Naive thymus-derived CD4-positive, alpha-beta T cell (primary cell): Measurements from ENCODE around the gene SMIM10. TPM values are rescaled to one million over a fixed set of nuclear protein-coding genes. Genes with fewer than 3 reads are reported as not detected.
A peak's percentile ranks its signal among the peaks of the same experiment; 100 is the strongest.

ENCODE experiments used
- ATAC-seq: fragments of 150-1000 bp; cut with Tn5 transposase; 2 replicates; pipeline ENCODE4 v1.10.0; 2021; ENCODE audit warnings: mild to moderate bottlenecking, moderate library complexity
- CTCF ChIA-PET: fragments of 350-600 bp; sonication (Branson Sonifier 250); formaldehyde crosslinking; loops from one replicate; lab custom pipeline; 2021; ENCODE audit warnings: antibody characterized with exemption; lab: Charles Lee
- POLR2A ChIA-PET: fragments of 350-600 bp; sonication (Branson Sonifier 250); formaldehyde crosslinking; loops from one replicate; lab custom pipeline; 2021; ENCODE audit warnings: antibody characterized with exemption, inconsistent platforms; lab: Charles Lee
- DNase-seq, 9 donors: peaks; one replicate each; pipeline versions ENCODE4 v3.0.0 to v3.0.0-alpha.2; 2020 to 2022; ENCODE audit warnings: mixed read lengths in 1 of 9
- H3K27ac ChIP-seq: one replicate; pipeline ENCODE4 v1.7.0; 2013; ENCODE audit warnings: mild to moderate bottlenecking, low read depth, low read length, moderate library complexity
- H3K27me3 ChIP-seq, 2 donors: one replicate each; pipeline ENCODE4 v1.7.0; 2013; ENCODE audit warnings: low read length in 2 of 2, mild to moderate bottlenecking in 2 of 2, moderate library complexity in 2 of 2; ENCODE audit not compliant: control insufficient read depth in 2 of 2, insufficient read depth in 2 of 2
- H3K36me3 ChIP-seq, 3 experiments: 1 replicate in 2 of 3; 2 replicates in 1 of 3; pipeline ENCODE4 v1.7.0; 2013; ENCODE audit warnings: low read length in 3 of 3, mild to moderate bottlenecking in 3 of 3, moderate library complexity in 1 of 3; ENCODE audit not compliant: insufficient read depth in 3 of 3, control insufficient read depth in 2 of 3
- H3K4me1 ChIP-seq, 2 donors: one replicate each; pipeline ENCODE4 v1.7.0; 2013; ENCODE audit warnings: low read length in 2 of 2, mild to moderate bottlenecking in 2 of 2, moderate library complexity in 1 of 2; ENCODE audit not compliant: control insufficient read depth in 2 of 2, insufficient read depth in 2 of 2
- H3K4me3 ChIP-seq: 2 replicates; pipeline ENCODE4 v1.7.0; 2013; ENCODE audit warnings: mild to moderate bottlenecking, low read length
- H3K9me3 ChIP-seq, 3 experiments: 1 replicate in 2 of 3; 2 replicates in 1 of 3; pipeline ENCODE4 v1.7.0; 2013; ENCODE audit warnings: low read length in 3 of 3; ENCODE audit not compliant: control insufficient read depth in 2 of 3
- H3K27ac Mint-ChIP-seq, 9 donors: one replicate each; pipeline ENCODE4 v1.8.0; 2020 to 2022; ENCODE audit warnings: mixed read lengths in 9 of 9, mild to moderate bottlenecking in 8 of 9, moderate library complexity in 5 of 9, inconsistent platforms in 2 of 9
- H3K27me3 Mint-ChIP-seq, 5 donors: one replicate each; pipeline ENCODE4 v1.8.0; 2021 to 2022; ENCODE audit warnings: mixed read lengths in 5 of 5, mild to moderate bottlenecking in 1 of 5
- H3K36me3 Mint-ChIP-seq, 5 donors: one replicate each; pipeline ENCODE4 v1.8.0; 2020 to 2022; ENCODE audit warnings: mixed read lengths in 5 of 5, mild to moderate bottlenecking in 3 of 5, inconsistent platforms in 1 of 5
- H3K4me1 Mint-ChIP-seq, 7 donors: one replicate each; pipeline ENCODE4 v1.8.0; 2020 to 2022; ENCODE audit warnings: mixed read lengths in 7 of 7, mild to moderate bottlenecking in 3 of 7, inconsistent platforms in 1 of 7
- H3K4me3 Mint-ChIP-seq, 10 donors: one replicate each; pipeline ENCODE4 v1.8.0; 2020 to 2022; ENCODE audit warnings: mild to moderate bottlenecking in 10 of 10, mixed read lengths in 10 of 10, moderate library complexity in 6 of 10, inconsistent platforms in 2 of 10
- H3K9me3 Mint-ChIP-seq, 11 donors: one replicate each; pipeline ENCODE4 v1.8.0; 2020 to 2022; ENCODE audit warnings: mixed read lengths in 11 of 11, mild to moderate bottlenecking in 4 of 11, inconsistent platforms in 1 of 11, moderate library complexity in 1 of 11
- intact Hi-C, 2 donors: fragments of 100-400 bp; cut with micrococcal nuclease; formaldehyde crosslinking; loops; one replicate each; pipeline ENCODE4 v1.15.1; 2023
- polyA plus RNA-seq, 2 donors: library from polyadenylated mRNA; unstranded; fragments of 300-500 nt; fragmentation: Illumina TruSeq; gene quantifications; one replicate each; pipeline ENCODE4 v1.2.3, GENCODE V29; 2021
- total RNA-seq, 6 experiments: library from RNA in 5 of 6; stranded (reverse) in 5 of 6; gene quantifications; 1 replicate in 5 of 6; 2 replicates in 1 of 6; pipeline ENCODE4 v1.2.3 and lab custom pipeline; 2021 to 2026

Gene SMIM10
- total and polyA plus RNA-seq, 7 experiments from 2014 or later: not detected

- no peak overlapping the region for H3K4me3 ChIP-seq
- Mint-ChIP-seq H3K4me3 (peak overlapping the region in 8 of 10 donors; percentile 10 to 81 (median 34)), H3K27me3 (peaks cover 18 to 30% (median 24%) of the 10 kb centered on the region in 5 donors), H3K4me1 (peaks cover 0 to 12% (median 8%) of the 10 kb centered on the region in 7 donors), H3K36me3 (no peaks in the 10 kb centered on the region), H3K9me3 (peaks cover 0 to 1% (median 0%) of the 10 kb centered on the region in 11 donors), H3K27ac (no peak overlapping the region)
- peaks cover 0 to 10% of the 10 kb centered on the region in 2 donors for H3K27me3 ChIP-seq
- no peaks in the 10 kb centered on the region for H3K36me3 ChIP-seq
- POLR2A ChIA-PET: no interaction called here
- intact Hi-C loops: loop anchor here in 1 of 2 donors (10.0 kb wide), 1 partner anchor 506 kb away; no protein-coding TSS in a partner anchor
- peaks cover 0 to 4% of the 10 kb centered on the region in 2 donors for H3K4me1 ChIP-seq
- CTCF ChIA-PET: no interaction called here
- DNase-seq: no peak
- H3K9me3 ChIP-seq: no peaks in the 10 kb centered on the region
- no peak overlapping the region for H3K27ac ChIP-seq
- no peak for ATAC-seq
These were observed 353 bp upstream of the SMIM10 start for GRCh38 chrX:134990475-134990800.

- H3K27me3 ChIP-seq: no peaks in the 10 kb centered on the region
- H3K4me1 ChIP-seq: no peaks in the 10 kb centered on the region
- H3K27ac Mint-ChIP-seq: no peak overlapping the region
- peaks cover 0 to 6% (median 0%) of the 10 kb centered on the region in 5 donors for H3K27me3 Mint-ChIP-seq
- ChIA-PET POLR2A (no interaction called here), CTCF (no interaction called here)
- no peaks in the 10 kb centered on the region for H3K36me3 ChIP-seq
- DNase-seq (no peak), ATAC-seq (no peak)
- no peak overlapping the region for H3K4me3 ChIP-seq
- H3K9me3 Mint-ChIP-seq: no peaks in the 10 kb centered on the region
- no peaks in the 10 kb centered on the region for H3K36me3 Mint-ChIP-seq
- no peaks in the 10 kb centered on the region for H3K9me3 ChIP-seq
- peaks cover 0 to 7% (median 0%) of the 10 kb centered on the region in 7 donors for H3K4me1 Mint-ChIP-seq
- H3K4me3 Mint-ChIP-seq: no peak overlapping the region
- intact Hi-C loops: loop anchor here in 1 of 2 donors (10.0 kb wide), 1 partner anchor 513 kb away; no protein-coding TSS in a partner anchor
- H3K27ac ChIP-seq: no peak overlapping the region
These were observed 6.9 kb downstream of the SMIM10 start for GRCh38 chrX:134997646-134998045.

- no peaks in the 10 kb centered on the region for H3K4me1 ChIP-seq
- H3K36me3 Mint-ChIP-seq: no peaks in the 10 kb centered on the region
- intact Hi-C loops: loop anchor here in 1 of 2 donors (10.0 kb wide), 1 partner anchor 513 kb away; no protein-coding TSS in a partner anchor
- no peak overlapping the region for H3K27ac ChIP-seq
- H3K9me3 ChIP-seq: no peaks in the 10 kb centered on the region
- H3K4me3 ChIP-seq: no peak overlapping the region
- H3K27me3 ChIP-seq: no peaks in the 10 kb centered on the region
- H3K4me1 Mint-ChIP-seq: peaks cover 0 to 7% (median 0%) of the 10 kb centered on the region in 7 donors
- ATAC-seq (no peak), DNase-seq (no peak)
- no peaks in the 10 kb centered on the region for H3K9me3 Mint-ChIP-seq
- no peaks in the 10 kb centered on the region for H3K36me3 ChIP-seq
- no peak overlapping the region for H3K27ac Mint-ChIP-seq
- CTCF ChIA-PET: no interaction called here
- POLR2A ChIA-PET: no interaction called here
- H3K27me3 Mint-ChIP-seq: peaks cover 0 to 6% (median 0%) of the 10 kb centered on the region in 5 donors
- no peak overlapping the region for H3K4me3 Mint-ChIP-seq
These were observed 7.5 kb downstream of the SMIM10 start for GRCh38 chrX:134998246-134998645.

- no peaks in the 10 kb centered on the region for H3K9me3 Mint-ChIP-seq
- no peak overlapping the region for H3K27ac ChIP-seq
- no peaks in the 10 kb centered on the region for H3K36me3 Mint-ChIP-seq
- ATAC-seq (no peak), DNase-seq (peak in 1 of 9 donors; percentile 9)
- H3K27ac Mint-ChIP-seq: no peak overlapping the region
- H3K36me3 ChIP-seq: no peaks in the 10 kb centered on the region
- H3K4me3 Mint-ChIP-seq: no peak overlapping the region
- CTCF ChIA-PET: no interaction called here
- H3K9me3 ChIP-seq: no peaks in the 10 kb centered on the region
- POLR2A ChIA-PET: no interaction called here
- H3K27me3 Mint-ChIP-seq: peaks cover 0 to 6% (median 0%) of the 10 kb centered on the region in 5 donors
- no peaks in the 10 kb centered on the region for H3K4me1 ChIP-seq
- intact Hi-C loops: loop anchor here (1.0 to 10.0 kb wide), 2 partner anchors 34 to 515 kb away; no protein-coding TSS in a partner anchor
- H3K4me3 ChIP-seq: no peak overlapping the region
- no peaks in the 10 kb centered on the region for H3K27me3 ChIP-seq
- H3K4me1 Mint-ChIP-seq: peaks cover 0 to 16% (median 9%) of the 10 kb centered on the region in 7 donors
These were observed 8.7 kb downstream of the SMIM10 start for GRCh38 chrX:134999469-134999868.

GRCh38 chrX:135000516-135000915 is 9.7 kb downstream of the SMIM10 start:
- no peaks in the 10 kb centered on the region for H3K9me3 Mint-ChIP-seq
- no peak overlapping the region for H3K4me3 Mint-ChIP-seq
- no peak overlapping the region for H3K4me3 ChIP-seq
- peaks cover 0 to 19% (median 10%) of the 10 kb centered on the region in 7 donors for H3K4me1 Mint-ChIP-seq
- H3K27ac ChIP-seq: no peak overlapping the region
- no peaks in the 10 kb centered on the region for H3K27me3 ChIP-seq
- ChIA-PET POLR2A (no interaction called here), CTCF (no interaction called here)
- intact Hi-C loops: loop anchor here in 1 of 2 donors (10.0 kb wide), 1 partner anchor 196 kb away; a partner anchor contains a TSS
- ATAC-seq (no peak), DNase-seq (no peak)
- H3K4me1 ChIP-seq: no peaks in the 10 kb centered on the region
- H3K27me3 Mint-ChIP-seq: peaks cover 0 to 8% (median 0%) of the 10 kb centered on the region in 5 donors
- no peaks in the 10 kb centered on the region for H3K36me3 Mint-ChIP-seq
- no peaks in the 10 kb centered on the region for H3K36me3 ChIP-seq
- H3K27ac Mint-ChIP-seq: no peak overlapping the region
- H3K9me3 ChIP-seq: no peaks in the 10 kb centered on the region

- peaks cover 0 to 15% (median 0%) of the 10 kb centered on the region in 5 donors for H3K27me3 Mint-ChIP-seq
- peak; percentile 100 for ATAC-seq
- H3K9me3 Mint-ChIP-seq: no peaks in the 10 kb centered on the region
- intact Hi-C loops: loop anchor here (1.0 to 10.0 kb wide), 6 partner anchors 39 to 969 kb away; partner anchors contain the start of genes INTS6L (in 2 of the 2), RTL8A (in 2 of the 2) and MMGT1 (in 1 of the 2)
- POLR2A ChIA-PET: no interaction called here
- H3K4me1 Mint-ChIP-seq: peaks cover 0 to 19% (median 10%) of the 10 kb centered on the region in 7 donors
- Histone ChIP-seq H3K9me3 (no peaks in the 10 kb centered on the region), H3K4me3 (peak overlapping the region; percentile 59), H3K4me1 (no peaks in the 10 kb centered on the region), H3K27me3 (no peaks in the 10 kb centered on the region), H3K36me3 (no peaks in the 10 kb centered on the region), H3K27ac (peak overlapping the region; percentile 46)
- DNase-seq: peak; percentile 78 to 90 (median 87)
- peak overlapping the region; percentile 10 to 89 (median 76) for H3K27ac Mint-ChIP-seq
- H3K36me3 Mint-ChIP-seq: no peaks in the 10 kb centered on the region
- H3K4me3 Mint-ChIP-seq: peak overlapping the region; percentile 83 to 94 (median 88)
- CTCF ChIA-PET: no interaction called here
These were observed 13.3 kb downstream of the SMIM10 start for GRCh38 chrX:135003876-135004623.
